Testis (tissue), 2 donors: ENCODE measurements around the gene COTL1.

ENCODE experiments used
- POLR2A ChIP-seq: fragments of 450-650 bp; IDR thresholded peaks from one replicate; pipeline ENCODE4 v1.6.1; 2017; ENCODE audit warnings: antibody characterized with exemption, mild to moderate bottlenecking, moderate library complexity
- TF ChIP-seq, protein P1 (sequence below), 3 experiments: fragments of 450-650 bp in 2 of 3; fragments of 200-600 bp in 1 of 3; sonication (generic) in 1 of 3; IDR thresholded peaks; one replicate each; pipeline ENCODE4 v1.5.1; 2016 to 2019; ENCODE audit warnings: antibody characterized with exemption in 3 of 3, mild to moderate bottlenecking in 2 of 3, moderate library complexity in 1 of 3

DNA sequence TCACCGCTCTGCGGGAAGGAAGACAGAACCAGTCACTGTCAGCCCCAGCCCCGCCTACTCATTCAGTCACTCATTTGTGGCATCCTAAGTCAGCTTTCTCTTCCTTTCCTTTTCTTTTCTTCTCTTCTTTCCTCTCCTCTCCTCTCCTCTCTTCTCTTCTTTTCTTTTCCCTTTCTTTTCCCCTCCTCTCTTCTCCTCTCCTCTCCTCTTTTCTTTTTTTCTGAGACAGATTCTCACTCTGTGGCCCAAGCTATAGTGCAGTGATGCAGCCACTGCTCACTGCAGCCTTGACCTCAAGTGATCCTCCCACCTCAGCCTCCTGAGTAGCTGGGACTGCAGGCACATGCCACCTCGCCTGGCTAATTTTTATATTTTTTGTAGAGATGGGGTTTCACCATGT is 19.8 kb upstream of the COTL1 start:
- TF ChIP-seq, protein P1, sequence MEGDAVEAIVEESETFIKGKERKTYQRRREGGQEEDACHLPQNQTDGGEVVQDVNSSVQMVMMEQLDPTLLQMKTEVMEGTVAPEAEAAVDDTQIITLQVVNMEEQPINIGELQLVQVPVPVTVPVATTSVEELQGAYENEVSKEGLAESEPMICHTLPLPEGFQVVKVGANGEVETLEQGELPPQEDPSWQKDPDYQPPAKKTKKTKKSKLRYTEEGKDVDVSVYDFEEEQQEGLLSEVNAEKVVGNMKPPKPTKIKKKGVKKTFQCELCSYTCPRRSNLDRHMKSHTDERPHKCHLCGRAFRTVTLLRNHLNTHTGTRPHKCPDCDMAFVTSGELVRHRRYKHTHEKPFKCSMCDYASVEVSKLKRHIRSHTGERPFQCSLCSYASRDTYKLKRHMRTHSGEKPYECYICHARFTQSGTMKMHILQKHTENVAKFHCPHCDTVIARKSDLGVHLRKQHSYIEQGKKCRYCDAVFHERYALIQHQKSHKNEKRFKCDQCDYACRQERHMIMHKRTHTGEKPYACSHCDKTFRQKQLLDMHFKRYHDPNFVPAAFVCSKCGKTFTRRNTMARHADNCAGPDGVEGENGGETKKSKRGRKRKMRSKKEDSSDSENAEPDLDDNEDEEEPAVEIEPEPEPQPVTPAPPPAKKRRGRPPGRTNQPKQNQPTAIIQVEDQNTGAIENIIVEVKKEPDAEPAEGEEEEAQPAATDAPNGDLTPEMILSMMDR (IDR thresholded peaks at IDR 0.05), result no peak
- TF ChIP-seq POLR2A, result no peak
